GM23338 (cell line): Measurements from ENCODE around the gene DNAJB2. TPM values are rescaled to one million over a fixed set of nuclear protein-coding genes. Genes with fewer than 3 reads are reported as not detected.

Experiments
- ATAC-seq: fragments of 200-7000 bp; cut with Tn5 transposase; 3 replicates; pipeline ENCODE4 v1.9.1; 2020
- DNase-seq: peaks from one replicate; pipeline ENCODE4 v3.0.0-alpha.2; 2015; ENCODE audit warnings: low spot score
- H2AFZ ChIP-seq: fragments of 200-600 bp; sonication (generic); 2 replicates; pipeline ENCODE4 v1.8.0; 2016; ENCODE audit warnings: antibody characterized with exemption, mild to moderate bottlenecking, moderate library complexity
- H3F3A ChIP-seq: fragments of 200-600 bp; sonication (generic); replicated peaks from 2 replicates; pipeline ENCODE4 v1.8.0; 2017; ENCODE audit warnings: antibody characterized with exemption, mixed run types, low read depth
- H3K27ac ChIP-seq: fragments of 200-600 bp; sonication (generic); 2 replicates; pipeline ENCODE4 v1.6.1; 2016; ENCODE audit warnings: low read depth
- H3K27me3 ChIP-seq: fragments of 200-600 bp; sonication (generic); 2 replicates; pipeline ENCODE4 v1.8.0; 2016; ENCODE audit warnings: mild to moderate bottlenecking, mixed run types, moderate library complexity; ENCODE audit not compliant: insufficient read depth
- H3K36me3 ChIP-seq: fragments of 200-600 bp; sonication (generic); 2 replicates; pipeline ENCODE4 v1.8.0; 2016; ENCODE audit warnings: mild to moderate bottlenecking; ENCODE audit not compliant: insufficient read depth
- H3K4me1 ChIP-seq: fragments of 200-600 bp; sonication (generic); 2 replicates; pipeline ENCODE4 v1.8.0; 2016; ENCODE audit warnings: mild to moderate bottlenecking, moderate library complexity; ENCODE audit not compliant: insufficient read depth
- H3K4me2 ChIP-seq: fragments of 200-600 bp; sonication (generic); 2 replicates; pipeline ENCODE4 v1.7.1; 2017; ENCODE audit warnings: mixed run types
- H3K4me3 ChIP-seq: fragments of 200-600 bp; sonication (generic); 2 replicates; pipeline ENCODE4 v1.6.1; 2016; ENCODE audit warnings: mixed run types
- H3K79me2 ChIP-seq: fragments of 200-600 bp; sonication (generic); replicated peaks from 2 replicates; pipeline ENCODE4 v1.8.0; 2017; ENCODE audit warnings: mild to moderate bottlenecking; ENCODE audit not compliant: insufficient read depth
- H3K9me2 ChIP-seq: fragments of 200-600 bp; sonication (generic); 2 replicates; pipeline ENCODE4 v1.8.0; 2017; ENCODE audit not compliant: insufficient read depth
- H4K20me1 ChIP-seq: fragments of 200-600 bp; sonication (generic); replicated peaks from 2 replicates; pipeline ENCODE4 v1.8.0; 2017; ENCODE audit warnings: mild to moderate bottlenecking; ENCODE audit not compliant: insufficient read depth
- H3K27ac Mint-ChIP-seq: 2 replicates; pipeline ENCODE4 v1.8.0; 2020; ENCODE audit warnings: inconsistent platforms, mild to moderate bottlenecking, moderate library complexity, mixed read lengths
- H3K27me3 Mint-ChIP-seq: 3 replicates; pipeline ENCODE4 v1.8.0; 2022; ENCODE audit warnings: low read depth, mild to moderate bottlenecking, moderate library complexity, mixed read lengths, inconsistent platforms; ENCODE audit not compliant: insufficient read depth, poor library complexity
- H3K36me3 Mint-ChIP-seq: 3 replicates; pipeline ENCODE4 v1.8.0; 2021; ENCODE audit warnings: low read depth, mild to moderate bottlenecking, inconsistent platforms, moderate library complexity, mixed read lengths
- H3K4me1 Mint-ChIP-seq: 3 replicates; pipeline ENCODE4 v1.8.0; 2020; ENCODE audit warnings: mild to moderate bottlenecking, inconsistent platforms, mixed read lengths
- H3K4me3 Mint-ChIP-seq: 3 replicates; pipeline ENCODE4 v1.8.0; 2021; ENCODE audit warnings: moderate library complexity, mild to moderate bottlenecking, inconsistent platforms, mixed read lengths
- H3K9me3 Mint-ChIP-seq: 3 replicates; pipeline ENCODE4 v1.8.0; 2020; ENCODE audit warnings: moderate library complexity, mild to moderate bottlenecking, inconsistent platforms, mixed read lengths
- CREB1 ChIP-seq: fragments of 250-450 bp; sonication (Bioruptor Pico); IDR thresholded peaks from 2 replicates; pipeline ENCODE4 v1.5.0; 2020; ENCODE audit warnings: low read depth, mild to moderate bottlenecking, moderate library complexity
- EZH2 ChIP-seq: fragments of 200-600 bp; sonication (generic); IDR thresholded peaks from one replicate; pipeline ENCODE4 v1.8.0; 2017; ENCODE audit warnings: antibody characterized with exemption, mild to moderate bottlenecking, low read depth; ENCODE audit not compliant: unreplicated experiment
- EZH2phosphoT487 ChIP-seq: fragments of 200-600 bp; sonication (generic); IDR thresholded peaks from one replicate; pipeline ENCODE4 v1.8.1; 2018; ENCODE audit warnings: antibody characterized with exemption; ENCODE audit not compliant: unreplicated experiment
- JUNB ChIP-seq: IDR thresholded peaks from one replicate; pipeline ENCODE4 v1.6.1; 2016; ENCODE audit warnings: antibody characterized with exemption; ENCODE audit not compliant: unreplicated experiment
- NANOG ChIP-seq: IDR thresholded peaks from 2 replicates; pipeline ENCODE4 v1.6.1; 2016; ENCODE audit warnings: antibody characterized with exemption, borderline replicate concordance
- STAT1 ChIP-seq: IDR thresholded peaks from one replicate; pipeline ENCODE4 v1.6.1; 2016; ENCODE audit warnings: antibody characterized with exemption; ENCODE audit not compliant: unreplicated experiment
- ZNF114 ChIP-seq: fragments of 250-450 bp; sonication (Bioruptor Pico); IDR thresholded peaks from 2 replicates; pipeline ENCODE4 v1.5.0; 2020; ENCODE audit warnings: mild to moderate bottlenecking, moderate library complexity
- ZNF331 ChIP-seq: fragments of 250-450 bp; sonication (Bioruptor Pico); IDR thresholded peaks from 2 replicates; pipeline ENCODE4 v1.5.0; 2020; ENCODE audit warnings: low read depth, mild to moderate bottlenecking, moderate library complexity
- polyA plus RNA-seq: library from polyadenylated mRNA; unstranded; fragments of >200 nt; fragmentation: Nextera tagmentation; extraction: Ambion mirVana; gene quantifications from 2 replicates; pipeline ENCODE4 v1.2.1, GENCODE V29; 2016
- total RNA-seq: library from RNA; depleted of rRNA; stranded (reverse); fragments of >200 nt; shearing (Covaris generic); gene quantifications from 2 replicates; pipeline ENCODE4 v1.2.3, GENCODE V29; 2014
- TF ChIP-seq, protein P1 (sequence below): fragments of 250-450 bp; sonication (Bioruptor Pico); IDR thresholded peaks from 2 replicates; pipeline ENCODE4 v1.5.0; 2020; ENCODE audit warnings: mild to moderate bottlenecking, moderate library complexity
- TF ChIP-seq, protein P2 (sequence below): IDR thresholded peaks from one replicate; pipeline ENCODE4 v1.6.1; 2018; ENCODE audit warnings: antibody characterized with exemption; ENCODE audit not compliant: unreplicated experiment
- TF ChIP-seq, protein P3 (sequence below): IDR thresholded peaks from 2 replicates; pipeline ENCODE4 v1.6.1; 2016; ENCODE audit warnings: antibody characterized with exemption

The DNAJB2 gene
- total and polyA plus RNA-seq, 2 experiments from 2014 or later, result 6.4 to 25.9 TPM

DNA sequence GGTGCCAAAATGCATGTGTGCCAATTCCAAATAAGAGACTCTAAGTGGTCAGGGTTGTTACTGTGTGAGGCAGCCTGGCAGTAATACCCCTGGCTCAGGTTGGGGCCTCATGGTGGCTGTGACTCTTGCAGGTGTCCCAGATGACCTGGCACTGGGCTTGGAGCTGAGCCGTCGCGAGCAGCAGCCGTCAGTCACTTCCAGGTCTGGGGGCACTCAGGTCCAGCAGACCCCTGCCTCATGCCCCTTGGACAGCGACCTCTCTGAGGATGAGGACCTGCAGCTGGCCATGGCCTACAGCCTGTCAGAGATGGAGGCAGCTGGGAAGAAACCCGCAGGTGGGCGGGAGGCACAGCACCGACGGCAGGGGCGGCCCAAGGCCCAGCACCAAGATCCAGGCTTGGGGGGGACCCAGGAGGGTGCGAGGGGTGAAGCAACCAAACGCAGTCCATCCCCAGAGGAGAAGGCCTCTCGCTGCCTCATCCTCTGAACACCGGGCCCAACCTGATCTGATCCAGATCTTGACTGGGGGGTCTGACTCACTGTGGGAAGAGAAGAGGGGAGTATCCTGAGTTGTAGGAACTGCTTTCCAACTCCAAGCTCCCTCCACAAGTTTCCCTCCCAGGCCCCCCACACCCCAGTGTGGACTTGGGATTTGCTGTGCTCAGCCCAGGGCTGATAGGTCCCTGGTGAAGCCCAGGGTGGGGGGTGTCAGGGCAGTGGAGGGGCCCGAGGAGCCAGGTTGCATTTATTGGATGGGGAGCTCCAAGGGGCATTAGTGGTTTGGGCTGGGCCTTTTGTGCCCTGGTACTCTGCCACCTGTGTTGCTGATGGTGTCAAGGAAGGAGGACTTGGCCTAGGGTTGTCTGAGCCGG lies 5.6 kb downstream of the DNAJB2 start (continued):
- TF ChIP-seq, protein P1, sequence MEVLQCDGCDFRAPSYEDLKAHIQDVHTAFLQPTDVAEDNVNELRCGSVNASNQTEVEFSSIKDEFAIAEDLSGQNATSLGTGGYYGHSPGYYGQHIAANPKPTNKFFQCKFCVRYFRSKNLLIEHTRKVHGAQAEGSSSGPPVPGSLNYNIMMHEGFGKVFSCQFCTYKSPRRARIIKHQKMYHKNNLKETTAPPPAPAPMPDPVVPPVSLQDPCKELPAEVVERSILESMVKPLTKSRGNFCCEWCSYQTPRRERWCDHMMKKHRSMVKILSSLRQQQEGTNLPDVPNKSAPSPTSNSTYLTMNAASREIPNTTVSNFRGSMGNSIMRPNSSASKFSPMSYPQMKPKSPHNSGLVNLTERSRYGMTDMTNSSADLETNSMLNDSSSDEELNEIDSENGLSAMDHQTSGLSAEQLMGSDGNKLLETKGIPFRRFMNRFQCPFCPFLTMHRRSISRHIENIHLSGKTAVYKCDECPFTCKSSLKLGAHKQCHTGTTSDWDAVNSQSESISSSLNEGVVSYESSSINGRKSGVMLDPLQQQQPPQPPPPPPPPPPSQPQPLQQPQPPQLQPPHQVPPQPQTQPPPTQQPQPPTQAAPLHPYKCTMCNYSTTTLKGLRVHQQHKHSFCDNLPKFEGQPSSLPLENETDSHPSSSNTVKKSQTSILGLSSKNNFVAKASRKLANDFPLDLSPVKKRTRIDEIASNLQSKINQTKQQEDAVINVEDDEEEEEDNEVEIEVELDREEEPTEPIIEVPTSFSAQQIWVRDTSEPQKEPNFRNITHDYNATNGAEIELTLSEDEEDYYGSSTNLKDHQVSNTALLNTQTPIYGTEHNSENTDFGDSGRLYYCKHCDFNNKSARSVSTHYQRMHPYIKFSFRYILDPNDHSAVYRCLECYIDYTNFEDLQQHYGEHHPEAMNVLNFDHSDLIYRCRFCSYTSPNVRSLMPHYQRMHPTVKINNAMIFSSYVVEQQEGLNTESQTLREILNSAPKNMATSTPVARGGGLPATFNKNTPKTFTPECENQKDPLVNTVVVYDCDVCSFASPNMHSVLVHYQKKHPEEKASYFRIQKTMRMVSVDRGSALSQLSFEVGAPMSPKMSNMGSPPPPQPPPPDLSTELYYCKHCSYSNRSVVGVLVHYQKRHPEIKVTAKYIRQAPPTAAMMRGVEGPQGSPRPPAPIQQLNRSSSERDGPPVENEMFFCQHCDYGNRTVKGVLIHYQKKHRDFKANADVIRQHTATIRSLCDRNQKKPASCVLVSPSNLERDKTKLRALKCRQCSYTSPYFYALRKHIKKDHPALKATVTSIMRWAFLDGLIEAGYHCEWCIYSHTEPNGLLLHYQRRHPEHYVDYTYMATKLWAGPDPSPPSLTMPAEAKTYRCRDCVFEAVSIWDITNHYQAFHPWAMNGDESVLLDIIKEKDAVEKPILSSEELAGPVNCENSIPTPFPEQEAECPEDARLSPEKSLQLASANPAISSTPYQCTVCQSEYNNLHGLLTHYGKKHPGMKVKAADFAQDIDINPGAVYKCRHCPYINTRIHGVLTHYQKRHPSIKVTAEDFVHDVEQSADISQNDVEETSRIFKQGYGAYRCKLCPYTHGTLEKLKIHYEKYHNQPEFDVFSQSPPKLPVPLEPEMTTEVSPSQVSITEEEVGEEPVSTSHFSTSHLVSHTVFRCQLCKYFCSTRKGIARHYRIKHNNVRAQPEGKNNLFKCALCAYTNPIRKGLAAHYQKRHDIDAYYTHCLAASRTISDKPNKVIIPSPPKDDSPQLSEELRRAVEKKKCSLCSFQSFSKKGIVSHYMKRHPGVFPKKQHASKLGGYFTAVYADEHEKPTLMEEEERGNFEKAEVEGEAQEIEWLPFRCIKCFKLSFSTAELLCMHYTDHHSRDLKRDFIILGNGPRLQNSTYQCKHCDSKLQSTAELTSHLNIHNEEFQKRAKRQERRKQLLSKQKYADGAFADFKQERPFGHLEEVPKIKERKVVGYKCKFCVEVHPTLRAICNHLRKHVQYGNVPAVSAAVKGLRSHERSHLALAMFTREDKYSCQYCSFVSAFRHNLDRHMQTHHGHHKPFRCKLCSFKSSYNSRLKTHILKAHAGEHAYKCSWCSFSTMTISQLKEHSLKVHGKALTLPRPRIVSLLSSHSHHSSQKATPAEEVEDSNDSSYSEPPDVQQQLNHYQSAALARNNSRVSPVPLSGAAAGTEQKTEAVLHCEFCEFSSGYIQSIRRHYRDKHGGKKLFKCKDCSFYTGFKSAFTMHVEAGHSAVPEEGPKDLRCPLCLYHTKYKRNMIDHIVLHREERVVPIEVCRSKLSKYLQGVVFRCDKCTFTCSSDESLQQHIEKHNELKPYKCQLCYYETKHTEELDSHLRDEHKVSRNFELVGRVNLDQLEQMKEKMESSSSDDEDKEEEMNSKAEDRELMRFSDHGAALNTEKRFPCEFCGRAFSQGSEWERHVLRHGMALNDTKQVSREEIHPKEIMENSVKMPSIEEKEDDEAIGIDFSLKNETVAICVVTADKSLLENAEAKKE, result no peak
- TF ChIP-seq EZH2phosphoT487, result no peak
- TF ChIP-seq ZNF114 (CRISPR knock-in tag), result no peak

DNA sequence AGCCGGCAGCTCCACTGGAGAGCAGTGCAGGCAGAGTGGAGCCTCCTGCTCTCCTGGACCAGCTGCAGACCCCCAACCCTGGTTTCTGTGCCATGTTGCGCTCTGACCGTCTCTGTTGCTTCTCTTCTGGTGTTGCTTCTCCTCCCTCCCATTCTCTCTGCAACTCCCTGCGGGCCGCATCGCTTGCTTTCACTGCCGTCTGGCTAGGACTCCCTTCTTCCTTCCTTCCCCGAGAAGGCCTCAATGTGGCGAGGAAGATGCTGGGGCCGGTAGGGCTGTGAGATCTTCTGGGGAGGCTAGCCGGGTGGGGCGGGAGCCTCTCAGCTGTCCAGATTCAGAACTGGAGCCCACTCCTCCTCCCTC lies 6.2 kb downstream of the DNAJB2 start:
- H3K9me2 ChIP-seq, result no peaks in the 10 kb centered on the region
- Mint-ChIP-seq H3K27me3 (peaks cover 4% of the 10 kb centered on the region), H3K4me3 (no peak overlapping the region), H3K27ac (no peak overlapping the region; the same call in 1 of the 2 replicates), H3K4me1 (peaks cover 14% of the 10 kb centered on the region), H3K9me3 (no peaks in the 10 kb centered on the region), H3K36me3 (peaks cover 11% of the 10 kb centered on the region; the same call in 2 of the 3 replicates)
- H3K4me2 ChIP-seq, result peak overlapping the region; percentile 62; the same call in 1 of the 2 replicates
- no peak for ATAC-seq
- H3K4me3 ChIP-seq, result peak overlapping the region; percentile 39; the same call in 1 of the 2 replicates
- H3K4me1 ChIP-seq, result peaks cover 4% of the 10 kb centered on the region; the same call in 1 of the 2 replicates
- H3K79me2 ChIP-seq, result no peaks in the 10 kb centered on the region
- no peak overlapping the region for H2AFZ ChIP-seq
- no peaks in the 10 kb centered on the region; the same call in 1 of the 2 replicates for H3K36me3 ChIP-seq
- DNase-seq, result no peak
- no peaks in the 10 kb centered on the region for H3K27me3 ChIP-seq
- H3K27ac ChIP-seq, result no peak overlapping the region
- no peaks in the 10 kb centered on the region; the same call in 1 of the 2 replicates for H4K20me1 ChIP-seq
- H3F3A ChIP-seq, result no peaks in the 10 kb centered on the region
- no peak for TF ChIP-seq EZH2phosphoT487
- no peak for TF ChIP-seq STAT1
- no peak for TF ChIP-seq ZNF114 (CRISPR knock-in tag)
- no peak for TF ChIP-seq JUNB
- TF ChIP-seq CREB1 (CRISPR knock-in tag), result no peak
- TF ChIP-seq, protein P2, sequence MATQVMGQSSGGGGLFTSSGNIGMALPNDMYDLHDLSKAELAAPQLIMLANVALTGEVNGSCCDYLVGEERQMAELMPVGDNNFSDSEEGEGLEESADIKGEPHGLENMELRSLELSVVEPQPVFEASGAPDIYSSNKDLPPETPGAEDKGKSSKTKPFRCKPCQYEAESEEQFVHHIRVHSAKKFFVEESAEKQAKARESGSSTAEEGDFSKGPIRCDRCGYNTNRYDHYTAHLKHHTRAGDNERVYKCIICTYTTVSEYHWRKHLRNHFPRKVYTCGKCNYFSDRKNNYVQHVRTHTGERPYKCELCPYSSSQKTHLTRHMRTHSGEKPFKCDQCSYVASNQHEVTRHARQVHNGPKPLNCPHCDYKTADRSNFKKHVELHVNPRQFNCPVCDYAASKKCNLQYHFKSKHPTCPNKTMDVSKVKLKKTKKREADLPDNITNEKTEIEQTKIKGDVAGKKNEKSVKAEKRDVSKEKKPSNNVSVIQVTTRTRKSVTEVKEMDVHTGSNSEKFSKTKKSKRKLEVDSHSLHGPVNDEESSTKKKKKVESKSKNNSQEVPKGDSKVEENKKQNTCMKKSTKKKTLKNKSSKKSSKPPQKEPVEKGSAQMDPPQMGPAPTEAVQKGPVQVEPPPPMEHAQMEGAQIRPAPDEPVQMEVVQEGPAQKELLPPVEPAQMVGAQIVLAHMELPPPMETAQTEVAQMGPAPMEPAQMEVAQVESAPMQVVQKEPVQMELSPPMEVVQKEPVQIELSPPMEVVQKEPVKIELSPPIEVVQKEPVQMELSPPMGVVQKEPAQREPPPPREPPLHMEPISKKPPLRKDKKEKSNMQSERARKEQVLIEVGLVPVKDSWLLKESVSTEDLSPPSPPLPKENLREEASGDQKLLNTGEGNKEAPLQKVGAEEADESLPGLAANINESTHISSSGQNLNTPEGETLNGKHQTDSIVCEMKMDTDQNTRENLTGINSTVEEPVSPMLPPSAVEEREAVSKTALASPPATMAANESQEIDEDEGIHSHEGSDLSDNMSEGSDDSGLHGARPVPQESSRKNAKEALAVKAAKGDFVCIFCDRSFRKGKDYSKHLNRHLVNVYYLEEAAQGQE, result no peak
- no peak for TF ChIP-seq ZNF331 (CRISPR knock-in tag)
- TF ChIP-seq NANOG, result no peak
- TF ChIP-seq, protein P3, sequence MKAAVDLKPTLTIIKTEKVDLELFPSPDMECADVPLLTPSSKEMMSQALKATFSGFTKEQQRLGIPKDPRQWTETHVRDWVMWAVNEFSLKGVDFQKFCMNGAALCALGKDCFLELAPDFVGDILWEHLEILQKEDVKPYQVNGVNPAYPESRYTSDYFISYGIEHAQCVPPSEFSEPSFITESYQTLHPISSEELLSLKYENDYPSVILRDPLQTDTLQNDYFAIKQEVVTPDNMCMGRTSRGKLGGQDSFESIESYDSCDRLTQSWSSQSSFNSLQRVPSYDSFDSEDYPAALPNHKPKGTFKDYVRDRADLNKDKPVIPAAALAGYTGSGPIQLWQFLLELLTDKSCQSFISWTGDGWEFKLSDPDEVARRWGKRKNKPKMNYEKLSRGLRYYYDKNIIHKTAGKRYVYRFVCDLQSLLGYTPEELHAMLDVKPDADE, result no peak
- TF ChIP-seq EZH2, result no peak
